ENCODE data around the gene MISP. TPM values are rescaled to one million over a fixed set of nuclear protein-coding genes. Genes with fewer than 3 reads are reported as not detected.

MISP gene
- total RNA-seq, 1 donor from 2014 or later, result 2.9 TPM

DNA sequence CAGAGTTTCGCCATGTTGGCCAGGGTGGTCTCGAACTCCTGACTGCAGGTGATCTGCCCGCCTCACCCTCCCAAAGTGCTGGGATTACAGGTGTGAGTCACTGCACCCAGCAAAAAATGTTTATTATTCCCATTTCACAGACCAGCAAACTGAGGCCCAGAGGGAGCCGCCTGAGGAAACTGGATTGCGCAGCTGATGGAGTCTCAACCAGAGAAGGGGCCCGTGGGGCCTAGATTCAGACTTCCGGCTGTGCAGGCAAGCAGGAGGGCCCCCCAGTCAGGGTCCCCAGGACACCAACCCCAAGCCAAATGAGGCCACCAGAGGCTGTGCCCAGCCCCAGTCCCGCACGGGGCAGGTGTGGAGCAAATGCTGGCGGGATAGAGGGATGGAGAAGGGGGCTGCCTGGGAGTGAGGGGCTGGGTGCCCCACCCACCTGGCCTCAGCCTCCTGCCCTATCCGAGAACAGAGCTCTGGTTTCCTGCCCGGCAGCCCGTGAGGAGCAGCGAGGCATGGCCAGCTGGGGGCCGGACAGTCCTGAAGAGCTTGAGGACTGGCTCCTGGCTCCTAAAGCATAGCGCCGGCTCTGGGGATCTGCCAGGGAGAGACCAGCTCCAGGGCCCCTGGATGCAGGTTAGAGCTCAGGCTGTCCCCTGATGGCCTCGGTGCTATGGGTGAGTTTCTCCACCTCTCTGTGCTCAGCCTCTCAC lies 22.0 kb downstream of the MISP start:
- no peak for DNase-seq

DNA sequence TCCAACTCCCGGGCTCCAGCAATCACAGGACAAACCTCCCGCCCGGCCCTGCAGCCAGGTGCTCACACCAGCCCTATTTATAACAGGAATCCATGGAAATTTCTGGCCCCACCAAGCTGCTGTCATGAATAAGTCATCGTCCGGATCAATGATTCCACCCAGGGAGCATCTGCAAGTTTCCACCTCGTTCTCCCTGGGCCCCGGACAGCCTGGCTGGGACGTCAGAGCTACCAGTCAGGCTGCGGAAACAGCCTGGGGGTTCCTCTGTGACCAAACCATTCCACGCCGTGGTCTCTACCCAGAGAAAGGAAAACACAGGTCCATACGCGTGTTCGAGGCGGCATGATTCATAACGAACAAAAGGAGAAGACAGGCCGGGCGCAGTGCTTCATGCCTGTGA lies 25.6 kb downstream of the MISP start:
- no peak for DNase-seq

GRCh38 chr19:778910-779653 lies 28.2 kb downstream of the MISP start:
- DNase-seq, result peak; percentile 62

GRCh38 chr19:780935-781334 lies 30.0 kb downstream of the MISP start:
- no peak for DNase-seq

DNA sequence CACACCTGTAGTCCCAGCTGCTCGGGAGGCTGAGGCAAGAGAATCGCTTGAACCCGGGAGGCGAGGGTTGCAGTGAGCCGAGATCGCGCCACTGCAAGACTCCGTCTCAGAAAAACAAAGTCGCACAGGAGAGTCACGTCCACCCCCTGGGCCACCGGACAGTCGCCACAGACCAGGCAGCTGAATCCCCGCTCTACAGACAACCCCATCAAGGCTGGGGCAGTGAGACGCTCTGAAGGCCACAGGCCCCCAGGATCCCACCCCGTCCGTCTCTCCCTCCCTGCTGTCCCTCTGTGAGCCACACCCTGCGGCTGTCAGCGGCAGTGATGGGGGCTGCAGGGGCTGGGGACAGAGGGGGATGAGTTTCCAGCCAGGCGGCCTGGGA lies 30.9 kb downstream of the MISP start:
- DNase-seq, result no peak

- peak; percentile 30 for DNase-seq
Measured at GRCh38 chr19:782185-782877, 31.4 kb downstream of the MISP start.

- no peak for DNase-seq
Measured at GRCh38 chr19:782878-783668, 32.2 kb downstream of the MISP start.

GRCh38 chr19:784541-784940 lies 33.6 kb downstream of the MISP start:
- DNase-seq, result no peak

DNA sequence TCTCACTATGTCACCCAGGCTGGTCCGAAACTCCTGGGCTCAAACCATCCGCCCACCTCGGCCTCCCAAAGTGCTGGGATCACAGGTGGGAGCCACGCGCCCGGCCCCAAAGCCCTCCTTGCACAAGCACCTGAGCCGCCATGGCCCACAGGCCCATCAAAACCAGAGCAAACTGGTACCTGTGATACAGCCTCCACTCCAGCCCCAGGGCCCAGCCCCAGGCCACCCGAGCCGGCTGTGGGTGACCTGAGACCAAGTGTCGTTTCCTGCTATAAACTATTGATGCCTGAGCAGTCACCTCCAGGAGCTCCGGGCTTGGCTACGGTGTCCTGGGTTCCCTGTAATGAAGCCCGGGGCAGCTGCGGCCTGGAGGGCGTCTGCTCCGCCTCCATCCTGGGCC lies 36.6 kb downstream of the MISP start:
- no peak for DNase-seq

- no peak for DNase-seq
Measured at GRCh38 chr19:788686-788982, 37.7 kb downstream of the MISP start.

DNA sequence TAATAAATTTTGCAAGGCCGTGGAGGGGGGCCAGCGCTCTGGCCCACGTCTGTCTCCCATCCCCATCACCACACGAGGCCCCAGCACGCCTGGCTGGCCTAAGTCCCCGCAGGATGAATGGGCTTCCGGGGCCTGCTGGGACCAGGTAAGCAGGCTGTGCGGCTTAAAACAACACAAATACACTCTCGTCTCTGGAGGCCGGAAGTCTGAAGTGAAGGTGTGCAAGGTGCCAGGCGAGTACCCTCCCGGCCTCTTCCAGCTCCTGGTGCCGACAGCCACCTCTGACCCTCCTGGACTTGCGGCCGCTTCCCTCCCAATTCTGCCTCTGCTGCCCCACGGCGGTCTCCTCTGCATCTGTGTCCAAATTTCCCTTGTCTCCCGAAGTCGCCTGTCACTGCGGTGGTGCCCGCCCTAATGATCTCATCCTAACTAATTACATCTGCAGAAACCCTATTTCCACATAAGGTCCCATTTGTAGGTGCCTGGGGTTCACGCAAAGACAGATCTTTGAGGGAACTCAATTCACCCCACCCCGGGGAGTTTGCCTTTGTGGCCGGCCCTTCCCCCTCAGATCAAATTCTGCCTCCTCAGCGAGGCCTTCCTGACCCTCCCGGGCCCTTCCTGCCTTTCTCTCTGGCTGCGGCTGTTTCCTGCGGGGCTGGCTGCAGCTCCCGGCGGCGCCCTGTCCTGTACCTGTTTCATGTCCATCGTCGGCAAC lies 38.2 kb downstream of the MISP start:
- peak; percentile 45 for DNase-seq

DNA sequence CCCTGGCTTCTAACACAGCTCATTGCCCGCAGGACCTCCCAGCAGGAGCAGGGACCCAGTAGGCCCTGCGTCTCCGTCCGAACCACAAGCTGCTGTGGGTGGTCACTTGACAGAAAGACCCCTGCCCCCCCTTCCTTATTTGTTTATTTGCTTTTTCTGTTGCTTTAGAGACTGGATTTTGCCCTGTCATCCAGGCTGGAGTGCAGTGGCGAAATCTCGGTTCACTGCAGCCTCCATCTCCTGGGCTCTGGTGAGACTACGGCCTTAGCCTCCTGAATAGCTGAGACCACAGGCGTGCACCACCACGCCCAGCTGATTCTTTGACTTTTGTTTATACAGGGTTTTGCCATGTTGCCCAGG lies 38.8 kb downstream of the MISP start:
- no peak for DNase-seq

DNA sequence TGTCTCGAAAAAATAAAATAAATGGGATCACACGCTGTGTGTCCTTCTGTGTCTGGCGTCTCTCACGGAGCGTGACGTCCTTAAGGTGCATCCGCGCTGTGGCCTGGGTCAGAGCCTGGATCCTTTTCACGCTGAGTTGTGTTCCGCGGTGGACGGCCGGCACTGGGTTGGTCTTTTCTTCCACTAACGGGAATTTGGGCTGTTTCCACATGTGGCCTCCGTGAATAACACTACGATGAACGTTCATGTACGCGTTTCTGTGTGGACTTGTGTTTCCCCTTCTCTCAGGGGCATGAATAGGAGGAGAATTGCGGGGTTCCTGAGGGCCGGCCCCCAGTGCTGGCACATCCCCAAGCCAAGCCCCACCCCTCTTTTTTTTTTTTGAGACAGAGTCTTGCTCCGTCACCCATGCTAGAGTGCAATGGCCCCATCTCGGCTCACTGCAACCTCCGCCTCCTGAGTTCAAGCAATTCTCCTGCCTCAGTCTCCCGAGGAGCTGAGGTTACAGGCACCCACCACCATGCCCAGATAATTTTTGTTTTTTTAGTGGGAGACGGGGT lies 40.2 kb downstream of the MISP start:
- no peak for DNase-seq

- no peak for DNase-seq
Measured at GRCh38 chr19:791567-792305, 40.8 kb downstream of the MISP start.

- DNase-seq, result no peak
Measured at GRCh38 chr19:792306-792885, 41.5 kb downstream of the MISP start.

DNA sequence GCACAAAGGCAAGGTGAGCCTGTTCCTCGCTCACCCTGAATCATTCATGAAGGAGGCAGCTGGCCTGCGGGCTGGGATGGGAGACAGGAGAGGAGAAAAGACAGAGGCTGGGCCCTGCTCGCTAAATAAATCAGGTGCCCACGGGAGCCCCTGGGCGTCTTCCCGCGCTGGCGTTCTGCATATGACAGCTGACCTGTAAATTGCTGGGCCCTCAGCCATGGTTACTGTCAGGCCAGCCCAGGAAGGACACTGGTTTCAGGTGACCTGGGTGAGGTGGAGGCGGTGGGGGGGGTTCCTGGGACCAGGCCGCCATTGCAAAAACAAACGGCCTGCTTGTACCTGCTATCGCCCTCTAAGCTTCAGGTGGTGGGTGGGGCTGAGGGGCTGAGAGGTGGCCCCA lies 42.9 kb downstream of the MISP start:
- no peak for DNase-seq

DNA sequence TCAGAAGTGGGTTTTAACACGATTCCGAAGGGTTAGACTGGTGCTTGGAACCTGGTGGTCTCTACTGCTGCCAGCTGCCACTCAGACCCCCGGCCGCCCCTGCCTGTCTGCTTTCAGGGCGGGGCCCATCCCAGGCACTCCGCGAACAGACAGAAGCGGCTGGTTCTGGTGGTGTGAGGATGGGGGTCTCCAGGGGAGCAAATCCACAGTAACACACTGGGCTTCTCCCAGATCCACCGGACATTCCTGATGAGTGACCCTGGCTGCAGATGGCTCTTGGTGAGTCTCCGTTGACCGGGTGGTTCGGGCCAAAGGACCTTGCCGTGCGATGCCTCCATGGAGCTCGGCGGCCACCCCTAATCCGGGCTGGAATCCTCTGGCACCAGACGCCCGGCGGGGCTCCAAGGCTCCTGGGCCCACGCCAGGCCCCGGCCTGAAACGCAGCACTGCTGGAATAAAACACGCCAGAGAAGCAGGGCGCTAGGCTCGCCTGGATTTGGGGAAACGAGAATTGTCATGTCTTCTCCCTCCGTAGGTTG lies 44.2 kb downstream of the MISP start:
- peak; percentile 67 for DNase-seq

- no peak for DNase-seq
Measured at GRCh38 chr19:795691-796581, 45.0 kb downstream of the MISP start.

All from tongue (tissue), 2 donors.